GM18498 (cell line): ENCODE data around the gene SYDE2.
"Not testable (repeated sequence)": the region's sequence is repeated elsewhere in the genome, so short reads cannot be mapped to it uniquely, and the experiment has no call there.

Experiments used
- ATAC-seq: cut with Tn5 transposase; IDR thresholded peaks from one replicate; pipeline ENCODE4 v1.9.1; 2021; ENCODE audit warnings: mild to moderate bottlenecking, moderate library complexity; ENCODE audit not compliant: unreplicated experiment

SYDE2 gene, protein sequence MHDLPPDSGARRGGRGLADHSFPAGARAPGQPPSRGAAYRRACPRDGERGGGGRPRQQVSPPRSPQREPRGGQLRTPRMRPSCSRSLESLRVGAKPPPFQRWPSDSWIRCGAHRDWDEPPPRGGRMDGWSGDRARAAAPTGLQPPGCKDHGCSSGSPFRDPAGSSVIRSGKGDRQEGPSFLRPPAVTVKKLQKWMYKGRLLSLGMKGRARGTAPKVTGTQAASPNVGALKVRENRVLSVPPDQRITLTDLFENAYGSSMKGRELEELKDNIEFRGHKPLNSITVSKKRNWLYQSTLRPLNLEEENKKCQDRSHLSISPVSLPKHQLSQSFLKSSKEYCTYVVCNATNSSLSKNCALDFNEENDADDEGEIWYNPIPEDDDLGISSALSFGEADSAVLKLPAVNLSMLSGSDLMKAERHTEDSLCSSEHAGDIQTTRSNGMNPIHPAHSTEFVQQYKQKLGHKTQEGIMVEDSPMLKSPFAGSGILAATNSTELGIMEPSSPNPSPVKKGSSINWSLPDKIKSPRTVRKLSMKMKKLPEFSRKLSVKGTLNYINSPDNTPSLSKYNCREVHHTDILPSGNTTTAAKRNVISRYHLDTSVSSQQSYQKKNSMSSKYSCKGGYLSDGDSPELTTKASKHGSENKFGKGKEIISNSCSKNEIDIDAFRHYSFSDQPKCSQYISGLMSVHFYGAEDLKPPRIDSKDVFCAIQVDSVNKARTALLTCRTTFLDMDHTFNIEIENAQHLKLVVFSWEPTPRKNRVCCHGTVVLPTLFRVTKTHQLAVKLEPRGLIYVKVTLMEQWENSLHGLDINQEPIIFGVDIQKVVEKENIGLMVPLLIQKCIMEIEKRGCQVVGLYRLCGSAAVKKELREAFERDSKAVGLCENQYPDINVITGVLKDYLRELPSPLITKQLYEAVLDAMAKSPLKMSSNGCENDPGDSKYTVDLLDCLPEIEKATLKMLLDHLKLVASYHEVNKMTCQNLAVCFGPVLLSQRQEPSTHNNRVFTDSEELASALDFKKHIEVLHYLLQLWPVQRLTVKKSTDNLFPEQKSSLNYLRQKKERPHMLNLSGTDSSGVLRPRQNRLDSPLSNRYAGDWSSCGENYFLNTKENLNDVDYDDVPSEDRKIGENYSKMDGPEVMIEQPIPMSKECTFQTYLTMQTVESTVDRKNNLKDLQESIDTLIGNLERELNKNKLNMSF

GRCh38 chr1:85200463-85201339 lies at the start of gene SYDE2:
Gene SYDE2, minus strand, starts transcription at chr1:85201016. Its CDS starts 20 bp downstream, at chr1:85200996.
- ATAC-seq = peak; percentile 83

DNA sequence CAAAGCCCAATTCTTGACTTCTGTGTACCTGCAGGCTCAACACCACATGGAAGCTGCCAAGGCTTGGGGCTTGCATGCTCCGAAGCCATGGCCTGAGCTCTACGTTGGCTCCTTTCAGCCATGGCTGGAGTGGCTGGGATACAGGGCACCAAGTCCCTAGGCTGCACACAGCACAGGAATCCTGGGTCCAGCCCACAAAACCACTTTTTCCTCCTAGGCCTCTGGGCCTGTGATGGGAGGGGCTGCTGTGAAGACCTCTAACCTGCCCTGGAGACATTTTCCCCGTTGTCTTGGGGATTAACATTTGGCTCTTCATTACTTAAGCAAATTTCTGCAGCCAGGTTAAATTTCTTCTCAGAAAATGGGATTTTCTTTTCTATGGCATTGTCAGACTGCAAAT lies 48.2 kb upstream of the SYDE2 start:
- not testable (repeated sequence) for ATAC-seq

GRCh38 chr1:85245891-85246290 lies 45.1 kb upstream of the SYDE2 start:
- no peak for ATAC-seq

- no peak for ATAC-seq
These were observed 44.6 kb upstream of the SYDE2 start for GRCh38 chr1:85245456-85245855.

DNA sequence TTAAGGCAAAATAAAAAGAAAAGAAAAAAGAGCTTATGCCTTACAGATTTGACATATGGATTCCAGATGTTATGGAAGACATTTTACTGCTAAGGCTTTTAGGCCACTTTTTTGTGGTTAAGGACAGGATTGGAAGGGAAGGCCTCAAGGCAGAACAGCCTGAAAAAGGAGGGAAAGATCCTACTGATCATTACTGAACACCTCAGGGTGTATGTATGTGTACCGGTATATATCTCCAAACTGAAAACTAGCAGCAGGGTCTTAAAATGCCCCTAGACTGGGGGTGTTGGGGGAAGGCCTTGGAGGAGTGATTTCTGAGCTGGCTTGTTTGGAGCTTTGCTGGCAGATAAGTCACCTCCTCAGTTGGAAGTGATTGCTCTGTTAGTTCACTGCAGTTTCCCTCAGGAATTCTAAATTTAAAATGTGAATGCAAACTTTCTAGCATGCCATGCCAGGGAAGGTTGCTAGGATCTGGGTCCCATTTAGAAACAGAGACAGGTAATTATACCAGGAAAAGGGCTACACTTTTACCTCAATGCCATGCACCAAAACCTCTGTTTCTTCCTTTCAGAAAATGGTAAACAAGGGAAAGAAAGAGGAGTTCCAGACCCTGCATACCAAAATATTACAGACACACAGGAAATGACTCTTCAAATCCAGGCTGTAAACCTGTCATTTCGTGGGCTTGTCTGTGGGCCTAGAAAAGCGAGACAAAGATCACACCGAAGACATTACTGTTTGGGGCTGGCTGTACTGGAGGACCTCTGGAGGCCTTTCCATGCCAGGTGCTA lies 43.6 kb upstream of the SYDE2 start:
- ATAC-seq = no peak

GRCh38 chr1:85243372-85243771 lies 42.6 kb upstream of the SYDE2 start:
- no peak for ATAC-seq

DNA sequence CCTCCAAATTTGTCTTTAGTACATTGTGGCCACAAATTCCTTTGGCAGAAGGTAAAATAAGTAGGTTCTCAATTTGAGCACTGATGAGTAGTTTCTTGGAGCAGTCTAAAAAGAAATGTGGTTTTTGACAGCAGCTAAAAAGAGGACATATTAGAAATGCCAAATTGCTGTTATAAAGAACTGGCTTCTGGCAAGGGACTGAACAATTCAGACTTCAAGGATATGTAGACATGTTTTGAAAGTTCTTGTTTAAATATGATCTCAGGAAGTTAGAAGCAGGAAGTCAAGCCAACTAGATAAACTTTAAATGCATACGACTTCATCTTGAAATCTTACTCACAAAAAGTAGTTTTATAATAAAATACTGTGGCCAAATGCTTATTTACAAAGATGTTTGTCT lies 39.8 kb upstream of the SYDE2 start:
- ATAC-seq = no peak

GRCh38 chr1:85240174-85240601 lies 39.4 kb upstream of the SYDE2 start:
- peak; percentile 58 for ATAC-seq

DNA sequence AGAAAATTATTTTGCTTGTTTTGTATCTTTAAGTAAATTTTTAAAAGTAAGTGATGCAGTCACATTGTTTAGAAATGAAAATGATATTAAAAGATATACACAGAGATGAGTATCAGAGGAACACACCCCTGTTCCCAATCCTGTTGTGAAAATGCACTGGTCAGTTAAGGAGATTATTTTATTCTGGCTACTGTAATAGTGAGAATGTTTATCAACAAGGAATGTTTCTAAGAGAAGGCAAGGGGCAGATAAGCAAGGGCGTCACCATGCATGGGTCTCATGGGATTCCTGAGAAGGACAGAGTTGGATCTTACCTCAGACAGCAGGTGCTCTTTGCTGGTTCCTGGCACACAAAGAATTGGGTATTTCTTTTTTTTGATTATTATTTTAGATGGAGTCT lies 36.8 kb upstream of the SYDE2 start:
- ATAC-seq = no peak

DNA sequence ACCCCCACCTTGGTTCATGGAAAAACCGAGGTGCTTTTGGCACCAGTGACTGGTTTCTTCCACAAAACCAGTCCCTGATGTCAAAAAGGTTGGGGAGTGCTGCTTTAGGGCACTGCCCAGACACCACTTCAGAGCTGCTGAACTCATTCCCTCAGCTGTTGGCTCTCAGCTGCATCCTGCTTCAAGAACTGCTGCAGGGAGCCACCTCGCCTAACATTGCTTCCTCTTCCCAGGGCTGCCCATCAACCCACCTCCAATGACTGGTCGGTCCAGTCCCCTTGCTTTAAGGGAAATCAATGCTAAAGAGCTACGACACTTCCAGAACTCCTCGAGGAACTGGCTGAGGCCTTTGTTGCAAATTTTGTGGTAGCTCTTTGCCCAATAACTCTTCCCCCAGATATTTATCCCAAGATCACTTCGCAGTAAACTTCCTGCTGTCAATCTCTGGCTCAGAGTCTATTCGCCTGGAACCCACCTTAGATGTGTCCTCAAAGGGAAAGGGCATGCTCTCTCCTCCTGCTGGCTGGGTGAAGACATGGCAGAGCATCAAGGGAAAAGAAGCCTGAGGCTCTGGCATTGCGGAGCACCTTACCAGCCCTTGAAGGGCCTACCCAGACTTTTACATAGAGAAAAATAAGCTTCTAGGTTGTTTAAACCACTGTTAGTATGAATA lies 29.6 kb upstream of the SYDE2 start:
- no peak for ATAC-seq

DNA sequence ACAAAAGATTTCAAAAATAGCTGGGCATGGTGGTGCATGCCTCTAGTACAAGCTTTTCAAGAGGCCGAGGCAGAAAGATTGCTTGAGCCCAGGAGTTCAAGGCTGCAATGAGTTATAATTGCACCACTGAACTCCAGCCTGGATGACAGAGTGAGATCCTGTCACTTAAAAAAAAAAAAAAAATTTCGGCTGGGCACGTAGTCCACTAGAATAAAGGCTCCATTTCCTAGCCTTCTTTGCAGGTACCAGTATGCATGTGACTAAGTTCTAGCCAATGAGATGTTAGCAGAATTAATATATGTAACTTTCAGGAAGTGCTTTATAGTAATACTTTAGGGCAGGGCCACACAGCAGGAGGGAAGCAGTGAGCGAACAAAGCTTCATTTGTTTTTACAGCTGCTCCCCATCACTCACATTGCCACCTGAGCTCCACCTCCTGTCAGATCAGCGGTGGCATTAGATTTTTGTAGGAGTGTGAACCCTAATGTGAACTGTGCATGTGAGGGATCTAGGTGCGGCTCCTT lies 28.8 kb upstream of the SYDE2 start:
- no peak for ATAC-seq

GRCh38 chr1:85228972-85229371 lies 28.2 kb upstream of the SYDE2 start:
- ATAC-seq = no peak

DNA sequence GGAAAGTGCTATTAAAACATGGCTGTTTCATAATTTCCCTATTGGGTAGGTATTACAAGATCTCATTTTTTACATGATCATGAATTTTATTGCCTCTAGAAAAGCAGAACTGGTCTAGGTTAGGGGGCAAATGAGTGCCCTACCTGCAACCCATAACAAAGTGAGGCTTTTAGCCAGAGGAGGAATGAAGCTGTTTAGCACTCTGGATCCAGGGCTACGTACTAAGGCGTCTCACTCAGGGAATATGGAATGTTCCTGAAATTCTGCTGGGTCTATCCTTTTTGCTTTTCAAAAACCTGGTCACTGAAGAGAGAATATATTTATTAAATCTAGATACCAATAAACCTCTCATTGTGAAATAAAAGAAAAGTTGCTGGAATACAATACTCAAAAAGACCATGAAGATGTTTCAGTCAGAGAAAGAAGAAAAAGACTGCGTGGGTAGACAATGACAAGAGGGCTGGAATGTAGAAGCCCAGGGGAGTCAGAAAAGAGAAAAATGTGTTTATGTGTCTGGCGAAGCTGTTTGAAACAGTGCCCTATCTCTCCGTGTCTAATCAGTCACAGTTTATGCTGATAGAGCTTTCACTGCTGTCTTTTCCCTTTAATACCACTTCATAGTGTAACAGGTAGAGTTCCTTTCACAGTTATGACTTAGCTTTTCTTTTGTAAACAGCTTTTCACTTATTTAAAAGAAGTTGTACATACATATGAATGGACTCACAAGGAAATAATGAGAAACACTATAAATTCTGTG lies 25.0 kb upstream of the SYDE2 start:
- no peak for ATAC-seq

DNA sequence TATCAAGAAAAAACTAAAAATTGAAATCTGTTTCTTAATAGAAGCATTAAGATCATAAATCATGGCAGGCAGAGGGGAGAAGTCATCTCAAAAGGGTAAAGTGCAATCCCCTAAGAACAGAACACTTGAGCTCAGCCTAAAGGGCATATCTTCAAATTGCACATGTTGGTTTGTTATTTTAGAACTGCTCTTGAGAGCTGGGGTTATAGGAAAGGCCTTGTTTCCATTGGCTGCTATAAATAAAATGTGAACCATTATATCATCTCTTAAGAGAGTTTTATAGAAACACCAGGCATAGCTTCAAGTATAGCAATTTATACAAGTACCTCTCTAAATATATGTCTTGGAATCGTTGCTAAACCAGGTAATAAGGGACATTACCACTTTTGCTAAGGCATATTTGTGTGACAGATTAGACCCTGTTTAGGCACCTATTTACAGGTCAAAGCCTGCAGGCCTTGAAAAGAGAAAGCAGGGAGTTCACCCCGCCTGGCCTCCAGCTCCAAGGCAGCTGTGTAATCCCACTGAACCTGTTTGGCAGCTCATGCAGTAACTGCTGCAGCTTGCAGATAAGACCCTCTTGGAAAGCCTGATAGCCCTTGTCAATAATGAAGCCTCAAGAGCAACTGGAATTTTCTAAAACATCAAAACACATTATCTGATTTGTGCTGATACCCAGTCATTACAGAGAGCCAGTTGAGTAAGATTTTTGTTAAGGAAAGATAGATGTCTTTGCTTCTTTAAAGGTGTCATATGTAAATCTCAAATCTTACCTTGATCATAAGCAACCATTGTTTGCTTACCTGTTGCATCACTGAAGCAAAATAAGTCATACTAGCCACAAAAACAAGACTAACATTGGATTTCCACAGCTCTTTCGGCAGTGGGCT lies 24.2 kb upstream of the SYDE2 start:
- ATAC-seq = no peak

GRCh38 chr1:85224295-85224694 lies 23.5 kb upstream of the SYDE2 start:
- no peak for ATAC-seq

- ATAC-seq = no peak
These were observed 22.5 kb upstream of the SYDE2 start for GRCh38 chr1:85223334-85223733.

DNA sequence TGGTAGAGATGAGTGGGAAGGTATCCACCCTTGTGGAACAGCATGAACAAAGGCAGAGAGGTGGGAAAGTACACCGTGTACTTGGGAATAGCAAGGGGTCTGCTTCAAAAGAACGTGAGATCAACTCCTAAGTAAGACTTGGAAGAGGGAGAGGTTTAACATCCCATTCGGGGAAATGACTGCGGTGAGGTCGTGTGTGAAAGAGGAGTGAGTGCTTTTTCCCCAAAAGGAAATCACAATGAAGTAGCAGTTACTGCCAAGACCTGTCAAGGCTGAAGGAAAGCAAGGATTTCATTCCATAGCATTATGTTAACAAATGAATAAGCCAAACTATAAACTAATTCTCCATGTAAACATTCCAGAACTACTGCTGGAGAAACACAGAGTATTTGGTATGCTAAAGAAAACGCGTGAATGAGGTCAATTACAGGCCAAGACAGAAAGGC lies 20.0 kb upstream of the SYDE2 start:
- no peak for ATAC-seq
